K562 (cell line): ENCODE measurements around the gene BEST2. TPM values are rescaled to one million over a fixed set of nuclear protein-coding genes. Genes with fewer than 3 reads are reported as not detected.

ENCODE experiments used
- CEBPB ChIP-seq: fragments of 450-650 bp; IDR thresholded peaks from 2 replicates; pipeline ENCODE4 v1.6.1; 2016; ENCODE audit warnings: missing genetic modification characterization, missing compliant biosample characterization
- CHD4 ChIP-seq: fragments of 200-600 bp; sonication (generic); IDR thresholded peaks from 3 replicates; pipeline ENCODE4 v1.6.1; 2012; ENCODE audit warnings: low read depth, mild to moderate bottlenecking, mixed read lengths, low read length, inconsistent platforms; ENCODE audit not compliant: insufficient read depth, insufficient replicate concordance, poor library complexity, severe bottlenecking
- E2F3 ChIP-seq: fragments of 250-450 bp; sonication (Bioruptor Pico); IDR thresholded peaks from 2 replicates; pipeline ENCODE4 v1.4.0; 2020; ENCODE audit warnings: mild to moderate bottlenecking
- ELK3 ChIP-seq: fragments of 450-650 bp; formaldehyde crosslinking; IDR thresholded peaks from 2 replicates; pipeline ENCODE4 v1.4.0; 2020; ENCODE audit warnings: mild to moderate bottlenecking
- GATAD2A ChIP-seq: fragments of 450-650 bp; IDR thresholded peaks from 2 replicates; pipeline ENCODE4 v1.6.1; 2017
- GTF2A2 ChIP-seq: IDR thresholded peaks from 2 replicates; pipeline ENCODE4 v1.6.1; 2016; ENCODE audit warnings: mild to moderate bottlenecking, missing genetic modification characterization, missing compliant biosample characterization
- L3MBTL2 ChIP-seq: fragments of 450-650 bp; IDR thresholded peaks from 2 replicates; pipeline ENCODE4 v1.6.1; 2016; ENCODE audit warnings: mild to moderate bottlenecking, moderate library complexity
- NFE2 ChIP-seq: IDR thresholded peaks from 2 replicates; pipeline ENCODE4 v1.6.1; 2014; ENCODE audit warnings: antibody characterized with exemption, low read depth
- RREB1 ChIP-seq: fragments of 250-450 bp; sonication (Bioruptor Pico); IDR thresholded peaks from 2 replicates; pipeline ENCODE4 v1.4.0; 2020
- SNAPC5 ChIP-seq: fragments of 250-450 bp; sonication (Bioruptor Pico); IDR thresholded peaks from 2 replicates; pipeline ENCODE4 v1.8.0; 2021; ENCODE audit warnings: moderate library complexity, mild to moderate bottlenecking, inconsistent platforms
- TAF1 ChIP-seq: IDR thresholded peaks from 2 replicates; pipeline ENCODE4 v1.6.1; 2011; ENCODE audit warnings: mild to moderate bottlenecking, low read length, moderate library complexity; ENCODE audit not compliant: insufficient read depth, control insufficient read depth, severe bottlenecking; ENCODE audit errors: extremely low read depth
- TARDBP ChIP-seq: fragments of 450-650 bp; IDR thresholded peaks from 2 replicates; pipeline ENCODE4 v1.6.1; 2016
- THRAP3 ChIP-seq: fragments of 450-650 bp; IDR thresholded peaks from 2 replicates; pipeline ENCODE4 v1.6.1; 2016; ENCODE audit warnings: mild to moderate bottlenecking, inconsistent platforms, borderline replicate concordance
- TSC22D4 ChIP-seq: fragments of 450-650 bp; IDR thresholded peaks from 2 replicates; pipeline ENCODE4 v1.6.1; 2016; ENCODE audit warnings: missing genetic modification characterization, missing biosample characterization, control low read depth
- ZNF124 ChIP-seq: sonication (generic); formaldehyde crosslinking; IDR thresholded peaks from 2 replicates; pipeline ENCODE4 v1.8.1; 2022; ENCODE audit warnings: missing genetic modification reagents
- ZNF280B ChIP-seq: fragments of 250-450 bp; sonication (Bioruptor Pico); IDR thresholded peaks from 2 replicates; pipeline ENCODE4 v1.5.1; 2021; ENCODE audit warnings: mild to moderate bottlenecking
- ZNF583 ChIP-seq: fragments of 250-450 bp; sonication (Bioruptor Pico); IDR thresholded peaks from 2 replicates; pipeline ENCODE4 v1.4.0; 2020
- ZNF75A ChIP-seq: fragments of 450-650 bp; formaldehyde crosslinking; IDR thresholded peaks from 2 replicates; pipeline ENCODE4 v1.4.0; 2020; ENCODE audit warnings: mild to moderate bottlenecking
- ZNF778 ChIP-seq: fragments of 450-650 bp; formaldehyde crosslinking; IDR thresholded peaks from 2 replicates; pipeline ENCODE4 v1.4.0; 2020; ENCODE audit warnings: mild to moderate bottlenecking, moderate library complexity
- polyA plus RNA-seq, 8 experiments: library from polyadenylated mRNA; depleted of rRNA in 4 of 8; stranded (reverse) in 5 of 8; unstranded in 3 of 8; fragments of >200 nt; fragmentation: Nextera tagmentation in 2 of 8; fragmentation: Illumina TruSeq in 1 of 8; extraction: Ambion mirVana in 2 of 8; extraction: Trizol in 1 of 8; gene quantifications; 2 replicates each; pipeline versions ENCODE4 v1.2.1 to v1.2.3, GENCODE V29; 2011 to 2014; ENCODE audit warnings: inconsistent platforms in 1 of 8, missing spikeins in 1 of 8
- total RNA-seq, 7 experiments: library from RNA; depleted of rRNA in 6 of 7; stranded (reverse); fragments of >200 nt in 6 of 7; fragmentation: Illumina TruSeq in 2 of 7; extraction: Trizol in 2 of 7; gene quantifications; 2 replicates each; pipeline versions ENCODE4 v1.2.1 to v1.2.3, GENCODE V29; 2011 to 2021; ENCODE audit warnings: low replicate concordance in 1 of 7

Gene BEST2
- total and polyA plus RNA-seq, 9 of the 15 experiments (the other 6 are each of a cell fraction or from before 2014, with no cell fraction given) = not detected

- TF ChIP-seq ELK3 (CRISPR knock-in tag) = no peak
- no peak for TF ChIP-seq SNAPC5 (CRISPR knock-in tag)
- TF ChIP-seq E2F3 (CRISPR knock-in tag) = no peak
- no peak for TF ChIP-seq CEBPB (tag)
- peak; percentile 67; the same call in 1 of the 2 replicates for TF ChIP-seq GATAD2A
- TF ChIP-seq L3MBTL2 = no peak
- no peak for TF ChIP-seq ZNF583 (CRISPR knock-in tag)
- no peak for TF ChIP-seq THRAP3
- TF ChIP-seq ZNF778 (CRISPR knock-in tag) = no peak
- TF ChIP-seq TAF1 = no peak
- no peak for TF ChIP-seq ZNF124 (CRISPR knock-in tag)
- TF ChIP-seq TSC22D4 = no peak
- no peak for TF ChIP-seq NFE2
- TF ChIP-seq ZNF75A (CRISPR knock-in tag) = no peak
- TF ChIP-seq CHD4 = no peak
- TF ChIP-seq ZNF280B (CRISPR knock-in tag) = no peak
- no peak for TF ChIP-seq GTF2A2 (tag)
- TF ChIP-seq RREB1 (CRISPR knock-in tag) = no peak
- no peak for TF ChIP-seq TARDBP
Observed at GRCh38 chr19:12777217-12778016, 25.8 kb downstream of the BEST2 start (continued).
